Measurements from ENCODE around the gene SCMH1.

DNA sequence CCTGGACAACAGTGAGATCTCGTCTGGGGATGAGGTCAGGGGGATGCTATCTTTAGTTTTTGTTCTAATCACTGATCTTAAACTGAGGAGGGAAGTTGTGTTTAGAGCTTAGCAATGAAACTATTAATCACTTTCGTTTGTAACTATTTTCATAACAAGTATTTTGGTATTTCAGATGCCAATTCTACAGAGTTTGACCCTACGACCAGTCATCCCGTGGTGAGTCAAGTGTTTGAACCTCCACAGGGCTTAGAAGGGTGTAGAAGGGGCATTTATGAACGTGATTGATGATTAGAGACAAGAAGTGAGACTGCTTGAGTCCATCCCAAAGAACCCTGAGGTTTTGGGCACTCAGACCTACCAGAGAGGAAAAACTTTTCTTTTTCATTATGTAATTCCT is 236.2 kb downstream of the SCMH1 start:
- TF ChIP-seq, protein P1, sequence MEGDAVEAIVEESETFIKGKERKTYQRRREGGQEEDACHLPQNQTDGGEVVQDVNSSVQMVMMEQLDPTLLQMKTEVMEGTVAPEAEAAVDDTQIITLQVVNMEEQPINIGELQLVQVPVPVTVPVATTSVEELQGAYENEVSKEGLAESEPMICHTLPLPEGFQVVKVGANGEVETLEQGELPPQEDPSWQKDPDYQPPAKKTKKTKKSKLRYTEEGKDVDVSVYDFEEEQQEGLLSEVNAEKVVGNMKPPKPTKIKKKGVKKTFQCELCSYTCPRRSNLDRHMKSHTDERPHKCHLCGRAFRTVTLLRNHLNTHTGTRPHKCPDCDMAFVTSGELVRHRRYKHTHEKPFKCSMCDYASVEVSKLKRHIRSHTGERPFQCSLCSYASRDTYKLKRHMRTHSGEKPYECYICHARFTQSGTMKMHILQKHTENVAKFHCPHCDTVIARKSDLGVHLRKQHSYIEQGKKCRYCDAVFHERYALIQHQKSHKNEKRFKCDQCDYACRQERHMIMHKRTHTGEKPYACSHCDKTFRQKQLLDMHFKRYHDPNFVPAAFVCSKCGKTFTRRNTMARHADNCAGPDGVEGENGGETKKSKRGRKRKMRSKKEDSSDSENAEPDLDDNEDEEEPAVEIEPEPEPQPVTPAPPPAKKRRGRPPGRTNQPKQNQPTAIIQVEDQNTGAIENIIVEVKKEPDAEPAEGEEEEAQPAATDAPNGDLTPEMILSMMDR (IDR thresholded peaks at IDR 0.05; ENCODE audit: low read length): no peak
- TF ChIP-seq EZH2 (IDR thresholded peaks at IDR 0.05; ENCODE audit: borderline replicate concordance, low read length): no peak
